GM23338 (cell line): Measurements from ENCODE around the gene DRAM1. TPM values are rescaled to one million over a fixed set of nuclear protein-coding genes. Genes with fewer than 3 reads are reported as not detected.

Experiments
- ATAC-seq: fragments of 200-7000 bp; cut with Tn5 transposase; 3 replicates; pipeline ENCODE4 v1.9.1; 2020
- DNase-seq: peaks from one replicate; pipeline ENCODE4 v3.0.0-alpha.2; 2015; ENCODE audit warnings: low spot score
- H2AFZ ChIP-seq: fragments of 200-600 bp; sonication (generic); 2 replicates; pipeline ENCODE4 v1.8.0; 2016; ENCODE audit warnings: antibody characterized with exemption, mild to moderate bottlenecking, moderate library complexity
- H3F3A ChIP-seq: fragments of 200-600 bp; sonication (generic); replicated peaks from 2 replicates; pipeline ENCODE4 v1.8.0; 2017; ENCODE audit warnings: antibody characterized with exemption, mixed run types, low read depth
- H3K27ac ChIP-seq: fragments of 200-600 bp; sonication (generic); 2 replicates; pipeline ENCODE4 v1.6.1; 2016; ENCODE audit warnings: low read depth
- H3K27me3 ChIP-seq: fragments of 200-600 bp; sonication (generic); 2 replicates; pipeline ENCODE4 v1.8.0; 2016; ENCODE audit warnings: mild to moderate bottlenecking, mixed run types, moderate library complexity; ENCODE audit not compliant: insufficient read depth
- H3K36me3 ChIP-seq: fragments of 200-600 bp; sonication (generic); 2 replicates; pipeline ENCODE4 v1.8.0; 2016; ENCODE audit warnings: mild to moderate bottlenecking; ENCODE audit not compliant: insufficient read depth
- H3K4me1 ChIP-seq: fragments of 200-600 bp; sonication (generic); 2 replicates; pipeline ENCODE4 v1.8.0; 2016; ENCODE audit warnings: mild to moderate bottlenecking, moderate library complexity; ENCODE audit not compliant: insufficient read depth
- H3K4me2 ChIP-seq: fragments of 200-600 bp; sonication (generic); 2 replicates; pipeline ENCODE4 v1.7.1; 2017; ENCODE audit warnings: mixed run types
- H3K4me3 ChIP-seq: fragments of 200-600 bp; sonication (generic); 2 replicates; pipeline ENCODE4 v1.6.1; 2016; ENCODE audit warnings: mixed run types
- H3K79me2 ChIP-seq: fragments of 200-600 bp; sonication (generic); replicated peaks from 2 replicates; pipeline ENCODE4 v1.8.0; 2017; ENCODE audit warnings: mild to moderate bottlenecking; ENCODE audit not compliant: insufficient read depth
- H3K9me2 ChIP-seq: fragments of 200-600 bp; sonication (generic); 2 replicates; pipeline ENCODE4 v1.8.0; 2017; ENCODE audit not compliant: insufficient read depth
- H4K20me1 ChIP-seq: fragments of 200-600 bp; sonication (generic); replicated peaks from 2 replicates; pipeline ENCODE4 v1.8.0; 2017; ENCODE audit warnings: mild to moderate bottlenecking; ENCODE audit not compliant: insufficient read depth
- H3K27ac Mint-ChIP-seq: 2 replicates; pipeline ENCODE4 v1.8.0; 2020; ENCODE audit warnings: inconsistent platforms, mild to moderate bottlenecking, moderate library complexity, mixed read lengths
- H3K27me3 Mint-ChIP-seq: 3 replicates; pipeline ENCODE4 v1.8.0; 2022; ENCODE audit warnings: low read depth, mild to moderate bottlenecking, moderate library complexity, mixed read lengths, inconsistent platforms; ENCODE audit not compliant: insufficient read depth, poor library complexity
- H3K36me3 Mint-ChIP-seq: 3 replicates; pipeline ENCODE4 v1.8.0; 2021; ENCODE audit warnings: low read depth, mild to moderate bottlenecking, inconsistent platforms, moderate library complexity, mixed read lengths
- H3K4me1 Mint-ChIP-seq: 3 replicates; pipeline ENCODE4 v1.8.0; 2020; ENCODE audit warnings: mild to moderate bottlenecking, inconsistent platforms, mixed read lengths
- H3K4me3 Mint-ChIP-seq: 3 replicates; pipeline ENCODE4 v1.8.0; 2021; ENCODE audit warnings: moderate library complexity, mild to moderate bottlenecking, inconsistent platforms, mixed read lengths
- H3K9me3 Mint-ChIP-seq: 3 replicates; pipeline ENCODE4 v1.8.0; 2020; ENCODE audit warnings: moderate library complexity, mild to moderate bottlenecking, inconsistent platforms, mixed read lengths
- CREB1 ChIP-seq: fragments of 250-450 bp; sonication (Bioruptor Pico); IDR thresholded peaks from 2 replicates; pipeline ENCODE4 v1.5.0; 2020; ENCODE audit warnings: low read depth, mild to moderate bottlenecking, moderate library complexity
- CTCF ChIP-seq, 2 experiments: fragments of 200-600 bp in 1 of 2; sonication (generic) in 1 of 2; conservative IDR thresholded peaks; 2 replicates each; pipeline versions ENCODE4 v1.5.1 to v1.6.1; 2016 to 2017; ENCODE audit warnings: antibody characterized with exemption in 2 of 2, low read depth in 2 of 2, mild to moderate bottlenecking in 2 of 2, moderate library complexity in 1 of 2
- ETS1 ChIP-seq: IDR thresholded peaks from 2 replicates; pipeline ENCODE4 v1.6.1; 2016; ENCODE audit warnings: antibody characterized with exemption
- EZH2phosphoT487 ChIP-seq: fragments of 200-600 bp; sonication (generic); IDR thresholded peaks from one replicate; pipeline ENCODE4 v1.8.1; 2018; ENCODE audit warnings: antibody characterized with exemption; ENCODE audit not compliant: unreplicated experiment
- JUNB ChIP-seq: IDR thresholded peaks from one replicate; pipeline ENCODE4 v1.6.1; 2016; ENCODE audit warnings: antibody characterized with exemption; ENCODE audit not compliant: unreplicated experiment
- NANOG ChIP-seq: IDR thresholded peaks from 2 replicates; pipeline ENCODE4 v1.6.1; 2016; ENCODE audit warnings: antibody characterized with exemption, borderline replicate concordance
- POLR2AphosphoS5 ChIP-seq: IDR thresholded peaks from 2 replicates; pipeline ENCODE4 v1.6.1; 2016; ENCODE audit warnings: antibody characterized with exemption, low read depth
- STAT1 ChIP-seq: IDR thresholded peaks from one replicate; pipeline ENCODE4 v1.6.1; 2016; ENCODE audit warnings: antibody characterized with exemption; ENCODE audit not compliant: unreplicated experiment
- ZNF114 ChIP-seq: fragments of 250-450 bp; sonication (Bioruptor Pico); IDR thresholded peaks from 2 replicates; pipeline ENCODE4 v1.5.0; 2020; ENCODE audit warnings: mild to moderate bottlenecking, moderate library complexity
- ZNF331 ChIP-seq: fragments of 250-450 bp; sonication (Bioruptor Pico); IDR thresholded peaks from 2 replicates; pipeline ENCODE4 v1.5.0; 2020; ENCODE audit warnings: low read depth, mild to moderate bottlenecking, moderate library complexity
- polyA plus RNA-seq: library from polyadenylated mRNA; unstranded; fragments of >200 nt; fragmentation: Nextera tagmentation; extraction: Ambion mirVana; gene quantifications from 2 replicates; pipeline ENCODE4 v1.2.1, GENCODE V29; 2016
- total RNA-seq: library from RNA; depleted of rRNA; stranded (reverse); fragments of >200 nt; shearing (Covaris generic); gene quantifications from 2 replicates; pipeline ENCODE4 v1.2.3, GENCODE V29; 2014
- TF ChIP-seq, protein P1 (sequence below): fragments of 250-450 bp; sonication (Bioruptor Pico); IDR thresholded peaks from 2 replicates; pipeline ENCODE4 v1.5.0; 2020; ENCODE audit warnings: mild to moderate bottlenecking, moderate library complexity
- TF ChIP-seq, protein P2 (sequence below): IDR thresholded peaks from one replicate; pipeline ENCODE4 v1.6.1; 2018; ENCODE audit warnings: antibody characterized with exemption; ENCODE audit not compliant: unreplicated experiment

Gene DRAM1
- total and polyA plus RNA-seq, 2 experiments from 2014 or later: 5.7 to 8.5 TPM

DNA sequence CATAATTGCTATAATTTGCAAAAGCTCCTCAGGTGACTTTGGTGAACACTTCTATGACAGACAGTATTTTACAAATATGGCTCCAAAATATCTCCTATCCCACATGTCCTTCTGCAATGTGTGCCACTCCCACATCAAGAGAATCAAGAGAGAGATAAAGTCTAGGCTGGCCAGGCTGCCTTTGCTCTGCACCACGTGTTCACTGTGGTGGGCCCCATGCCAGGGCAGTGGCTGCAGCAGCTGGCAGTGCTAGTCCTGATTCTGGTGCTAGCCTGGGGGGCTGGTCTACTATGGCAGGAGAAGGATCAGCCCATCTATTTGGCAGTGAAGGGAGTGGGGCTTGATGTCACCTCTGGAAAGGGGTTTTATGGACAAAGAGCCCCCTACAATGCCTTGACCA, 86.3 kb downstream of the DRAM1 start:
- no peak for DNase-seq

More for the DNA sequence above, 86.3 kb downstream of the DRAM1 start:
- Mint-ChIP-seq H3K4me1 (no peaks in the 10 kb centered on the region), H3K4me3 (no peak overlapping the region), H3K36me3 (peaks cover 8% of the 10 kb centered on the region; the same call in 2 of the 3 replicates), H3K9me3 (peaks cover 9% of the 10 kb centered on the region), H3K27me3 (no peaks in the 10 kb centered on the region), H3K27ac (no peak overlapping the region)
- ATAC-seq: no peak
- peaks cover 6% of the 10 kb centered on the region; the same call in 1 of the 2 replicates for H3K9me2 ChIP-seq
- H2AFZ ChIP-seq: no peak overlapping the region
- no peaks in the 10 kb centered on the region for H3K4me1 ChIP-seq
- H3K27ac ChIP-seq: no peak overlapping the region
- no peak overlapping the region for H3K4me3 ChIP-seq
- H3F3A ChIP-seq: no peaks in the 10 kb centered on the region
- H3K79me2 ChIP-seq: no peaks in the 10 kb centered on the region
- H3K36me3 ChIP-seq: no peaks in the 10 kb centered on the region; the same call in 1 of the 2 replicates
- TF ChIP-seq ETS1 (no peak), NANOG (no peak), CREB1 (CRISPR knock-in tag) (no peak), JUNB (no peak), ZNF114 (no peak), POLR2AphosphoS5 (no peak), STAT1 (no peak), ZNF331 (CRISPR knock-in tag) (no peak), EZH2phosphoT487 (no peak), CTCF (conservative IDR thresholded peaks at IDR 0.05; ENCODE audit: low read depth in 2 of 2) (no peak)
- TF ChIP-seq, protein P1, sequence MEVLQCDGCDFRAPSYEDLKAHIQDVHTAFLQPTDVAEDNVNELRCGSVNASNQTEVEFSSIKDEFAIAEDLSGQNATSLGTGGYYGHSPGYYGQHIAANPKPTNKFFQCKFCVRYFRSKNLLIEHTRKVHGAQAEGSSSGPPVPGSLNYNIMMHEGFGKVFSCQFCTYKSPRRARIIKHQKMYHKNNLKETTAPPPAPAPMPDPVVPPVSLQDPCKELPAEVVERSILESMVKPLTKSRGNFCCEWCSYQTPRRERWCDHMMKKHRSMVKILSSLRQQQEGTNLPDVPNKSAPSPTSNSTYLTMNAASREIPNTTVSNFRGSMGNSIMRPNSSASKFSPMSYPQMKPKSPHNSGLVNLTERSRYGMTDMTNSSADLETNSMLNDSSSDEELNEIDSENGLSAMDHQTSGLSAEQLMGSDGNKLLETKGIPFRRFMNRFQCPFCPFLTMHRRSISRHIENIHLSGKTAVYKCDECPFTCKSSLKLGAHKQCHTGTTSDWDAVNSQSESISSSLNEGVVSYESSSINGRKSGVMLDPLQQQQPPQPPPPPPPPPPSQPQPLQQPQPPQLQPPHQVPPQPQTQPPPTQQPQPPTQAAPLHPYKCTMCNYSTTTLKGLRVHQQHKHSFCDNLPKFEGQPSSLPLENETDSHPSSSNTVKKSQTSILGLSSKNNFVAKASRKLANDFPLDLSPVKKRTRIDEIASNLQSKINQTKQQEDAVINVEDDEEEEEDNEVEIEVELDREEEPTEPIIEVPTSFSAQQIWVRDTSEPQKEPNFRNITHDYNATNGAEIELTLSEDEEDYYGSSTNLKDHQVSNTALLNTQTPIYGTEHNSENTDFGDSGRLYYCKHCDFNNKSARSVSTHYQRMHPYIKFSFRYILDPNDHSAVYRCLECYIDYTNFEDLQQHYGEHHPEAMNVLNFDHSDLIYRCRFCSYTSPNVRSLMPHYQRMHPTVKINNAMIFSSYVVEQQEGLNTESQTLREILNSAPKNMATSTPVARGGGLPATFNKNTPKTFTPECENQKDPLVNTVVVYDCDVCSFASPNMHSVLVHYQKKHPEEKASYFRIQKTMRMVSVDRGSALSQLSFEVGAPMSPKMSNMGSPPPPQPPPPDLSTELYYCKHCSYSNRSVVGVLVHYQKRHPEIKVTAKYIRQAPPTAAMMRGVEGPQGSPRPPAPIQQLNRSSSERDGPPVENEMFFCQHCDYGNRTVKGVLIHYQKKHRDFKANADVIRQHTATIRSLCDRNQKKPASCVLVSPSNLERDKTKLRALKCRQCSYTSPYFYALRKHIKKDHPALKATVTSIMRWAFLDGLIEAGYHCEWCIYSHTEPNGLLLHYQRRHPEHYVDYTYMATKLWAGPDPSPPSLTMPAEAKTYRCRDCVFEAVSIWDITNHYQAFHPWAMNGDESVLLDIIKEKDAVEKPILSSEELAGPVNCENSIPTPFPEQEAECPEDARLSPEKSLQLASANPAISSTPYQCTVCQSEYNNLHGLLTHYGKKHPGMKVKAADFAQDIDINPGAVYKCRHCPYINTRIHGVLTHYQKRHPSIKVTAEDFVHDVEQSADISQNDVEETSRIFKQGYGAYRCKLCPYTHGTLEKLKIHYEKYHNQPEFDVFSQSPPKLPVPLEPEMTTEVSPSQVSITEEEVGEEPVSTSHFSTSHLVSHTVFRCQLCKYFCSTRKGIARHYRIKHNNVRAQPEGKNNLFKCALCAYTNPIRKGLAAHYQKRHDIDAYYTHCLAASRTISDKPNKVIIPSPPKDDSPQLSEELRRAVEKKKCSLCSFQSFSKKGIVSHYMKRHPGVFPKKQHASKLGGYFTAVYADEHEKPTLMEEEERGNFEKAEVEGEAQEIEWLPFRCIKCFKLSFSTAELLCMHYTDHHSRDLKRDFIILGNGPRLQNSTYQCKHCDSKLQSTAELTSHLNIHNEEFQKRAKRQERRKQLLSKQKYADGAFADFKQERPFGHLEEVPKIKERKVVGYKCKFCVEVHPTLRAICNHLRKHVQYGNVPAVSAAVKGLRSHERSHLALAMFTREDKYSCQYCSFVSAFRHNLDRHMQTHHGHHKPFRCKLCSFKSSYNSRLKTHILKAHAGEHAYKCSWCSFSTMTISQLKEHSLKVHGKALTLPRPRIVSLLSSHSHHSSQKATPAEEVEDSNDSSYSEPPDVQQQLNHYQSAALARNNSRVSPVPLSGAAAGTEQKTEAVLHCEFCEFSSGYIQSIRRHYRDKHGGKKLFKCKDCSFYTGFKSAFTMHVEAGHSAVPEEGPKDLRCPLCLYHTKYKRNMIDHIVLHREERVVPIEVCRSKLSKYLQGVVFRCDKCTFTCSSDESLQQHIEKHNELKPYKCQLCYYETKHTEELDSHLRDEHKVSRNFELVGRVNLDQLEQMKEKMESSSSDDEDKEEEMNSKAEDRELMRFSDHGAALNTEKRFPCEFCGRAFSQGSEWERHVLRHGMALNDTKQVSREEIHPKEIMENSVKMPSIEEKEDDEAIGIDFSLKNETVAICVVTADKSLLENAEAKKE (CRISPR knock-in tag): no peak
- TF ChIP-seq, protein P2, sequence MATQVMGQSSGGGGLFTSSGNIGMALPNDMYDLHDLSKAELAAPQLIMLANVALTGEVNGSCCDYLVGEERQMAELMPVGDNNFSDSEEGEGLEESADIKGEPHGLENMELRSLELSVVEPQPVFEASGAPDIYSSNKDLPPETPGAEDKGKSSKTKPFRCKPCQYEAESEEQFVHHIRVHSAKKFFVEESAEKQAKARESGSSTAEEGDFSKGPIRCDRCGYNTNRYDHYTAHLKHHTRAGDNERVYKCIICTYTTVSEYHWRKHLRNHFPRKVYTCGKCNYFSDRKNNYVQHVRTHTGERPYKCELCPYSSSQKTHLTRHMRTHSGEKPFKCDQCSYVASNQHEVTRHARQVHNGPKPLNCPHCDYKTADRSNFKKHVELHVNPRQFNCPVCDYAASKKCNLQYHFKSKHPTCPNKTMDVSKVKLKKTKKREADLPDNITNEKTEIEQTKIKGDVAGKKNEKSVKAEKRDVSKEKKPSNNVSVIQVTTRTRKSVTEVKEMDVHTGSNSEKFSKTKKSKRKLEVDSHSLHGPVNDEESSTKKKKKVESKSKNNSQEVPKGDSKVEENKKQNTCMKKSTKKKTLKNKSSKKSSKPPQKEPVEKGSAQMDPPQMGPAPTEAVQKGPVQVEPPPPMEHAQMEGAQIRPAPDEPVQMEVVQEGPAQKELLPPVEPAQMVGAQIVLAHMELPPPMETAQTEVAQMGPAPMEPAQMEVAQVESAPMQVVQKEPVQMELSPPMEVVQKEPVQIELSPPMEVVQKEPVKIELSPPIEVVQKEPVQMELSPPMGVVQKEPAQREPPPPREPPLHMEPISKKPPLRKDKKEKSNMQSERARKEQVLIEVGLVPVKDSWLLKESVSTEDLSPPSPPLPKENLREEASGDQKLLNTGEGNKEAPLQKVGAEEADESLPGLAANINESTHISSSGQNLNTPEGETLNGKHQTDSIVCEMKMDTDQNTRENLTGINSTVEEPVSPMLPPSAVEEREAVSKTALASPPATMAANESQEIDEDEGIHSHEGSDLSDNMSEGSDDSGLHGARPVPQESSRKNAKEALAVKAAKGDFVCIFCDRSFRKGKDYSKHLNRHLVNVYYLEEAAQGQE: no peak
- no peak overlapping the region for H3K4me2 ChIP-seq
- no peaks in the 10 kb centered on the region for H4K20me1 ChIP-seq
- no peaks in the 10 kb centered on the region for H3K27me3 ChIP-seq
